CD4-positive, alpha-beta T cell treated with Interleukin-15 for 1 hour (primary cell): ENCODE data around the gene SLC44A3.
A peak's percentile ranks its signal among the peaks of the same experiment; 100 is the strongest.

Experiments
- DNase-seq: peaks from one replicate; pipeline ENCODE4 v3.0.0-alpha.2; 2020

The SLC44A3 gene, protein sequence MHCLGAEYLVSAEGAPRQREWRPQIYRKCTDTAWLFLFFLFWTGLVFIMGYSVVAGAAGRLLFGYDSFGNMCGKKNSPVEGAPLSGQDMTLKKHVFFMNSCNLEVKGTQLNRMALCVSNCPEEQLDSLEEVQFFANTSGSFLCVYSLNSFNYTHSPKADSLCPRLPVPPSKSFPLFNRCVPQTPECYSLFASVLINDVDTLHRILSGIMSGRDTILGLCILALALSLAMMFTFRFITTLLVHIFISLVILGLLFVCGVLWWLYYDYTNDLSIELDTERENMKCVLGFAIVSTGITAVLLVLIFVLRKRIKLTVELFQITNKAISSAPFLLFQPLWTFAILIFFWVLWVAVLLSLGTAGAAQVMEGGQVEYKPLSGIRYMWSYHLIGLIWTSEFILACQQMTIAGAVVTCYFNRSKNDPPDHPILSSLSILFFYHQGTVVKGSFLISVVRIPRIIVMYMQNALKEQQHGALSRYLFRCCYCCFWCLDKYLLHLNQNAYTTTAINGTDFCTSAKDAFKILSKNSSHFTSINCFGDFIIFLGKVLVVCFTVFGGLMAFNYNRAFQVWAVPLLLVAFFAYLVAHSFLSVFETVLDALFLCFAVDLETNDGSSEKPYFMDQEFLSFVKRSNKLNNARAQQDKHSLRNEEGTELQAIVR

DNA sequence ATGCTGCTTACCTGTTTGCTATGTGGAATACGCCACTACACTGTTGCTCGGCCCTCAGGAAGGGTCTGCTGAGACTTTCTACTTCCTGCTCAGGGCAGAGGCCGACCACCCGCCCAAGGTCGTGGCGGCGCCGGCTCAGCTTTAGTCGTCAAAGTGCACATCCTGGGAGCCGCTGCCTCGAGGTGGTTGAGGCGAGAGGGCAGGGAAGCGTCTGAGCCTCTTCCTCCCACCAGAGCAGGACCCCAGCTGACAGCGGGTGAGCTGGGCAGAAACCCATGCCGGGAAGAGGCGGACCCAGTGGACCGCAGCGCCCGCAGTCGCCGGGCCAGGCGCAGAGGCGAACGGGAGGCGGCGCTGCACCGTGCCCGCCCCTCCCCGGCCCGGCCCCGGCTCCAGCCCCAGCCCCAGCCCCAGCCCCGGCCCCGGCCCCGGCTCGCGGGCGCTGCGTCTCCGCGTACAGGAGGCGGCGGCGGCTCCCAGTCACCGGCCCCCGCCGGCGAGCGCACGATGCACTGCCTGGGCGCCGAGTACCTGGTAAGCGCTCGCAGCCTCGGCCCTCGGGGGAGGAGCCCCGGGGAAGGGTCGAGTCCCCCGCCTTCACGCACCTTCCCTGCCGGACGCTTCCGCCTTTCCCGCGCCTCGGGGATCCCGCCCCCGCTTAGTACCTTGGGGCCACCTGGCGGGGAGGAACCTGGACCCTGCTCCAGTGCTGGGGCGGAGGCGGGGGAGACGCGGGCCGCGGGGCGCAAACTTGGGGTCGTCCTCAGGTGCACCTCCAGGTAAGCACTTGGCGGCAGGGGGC, at the start of gene SLC44A3:
SLC44A3 (plus strand) TSS at position 413 of the 802 bp plus-strand sequence; CDS start at position 508, 95 bp downstream.
- no peak for DNase-seq

DNA sequence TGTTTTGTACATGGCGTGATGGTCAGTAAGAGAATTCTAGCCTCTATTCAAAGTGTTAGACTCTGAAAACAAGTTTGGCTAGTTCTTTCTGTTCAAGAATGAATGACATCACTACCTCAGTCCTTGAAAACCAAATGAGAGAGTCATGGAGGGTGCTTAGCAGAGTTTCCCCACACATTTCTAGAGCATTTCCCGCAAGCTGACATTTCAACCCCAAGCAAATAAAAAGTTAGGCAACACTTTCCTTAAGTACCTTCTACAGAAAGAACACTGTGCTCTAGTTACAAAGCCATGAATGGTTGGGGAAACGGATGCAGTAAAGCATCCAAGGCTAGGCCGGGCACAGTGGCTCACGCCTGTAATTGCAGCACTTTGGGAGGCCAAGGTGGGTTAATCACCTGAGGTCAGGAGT, 47.9 kb upstream of the SLC44A3 start:
- no peak for DNase-seq

DNA sequence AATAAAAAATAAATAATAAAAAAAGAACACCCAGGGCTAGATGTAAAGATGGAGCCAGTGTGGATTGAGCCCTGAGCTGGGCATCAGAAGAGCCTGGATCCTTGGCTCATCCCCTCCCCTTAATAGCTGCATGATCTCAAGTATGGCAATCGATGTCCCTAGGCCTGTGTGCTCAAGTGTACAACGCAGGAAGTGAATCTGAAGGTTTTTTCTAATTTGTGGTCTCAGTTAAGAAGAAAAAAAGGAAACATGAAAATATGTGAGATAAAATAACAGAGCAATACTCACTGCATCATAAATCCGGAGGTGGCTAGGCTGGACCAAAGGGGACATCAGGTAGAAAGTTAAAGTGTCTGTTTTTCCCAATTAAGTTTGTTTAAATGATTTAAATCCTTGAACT, 47.3 kb upstream of the SLC44A3 start:
- DNase-seq = no peak

DNA sequence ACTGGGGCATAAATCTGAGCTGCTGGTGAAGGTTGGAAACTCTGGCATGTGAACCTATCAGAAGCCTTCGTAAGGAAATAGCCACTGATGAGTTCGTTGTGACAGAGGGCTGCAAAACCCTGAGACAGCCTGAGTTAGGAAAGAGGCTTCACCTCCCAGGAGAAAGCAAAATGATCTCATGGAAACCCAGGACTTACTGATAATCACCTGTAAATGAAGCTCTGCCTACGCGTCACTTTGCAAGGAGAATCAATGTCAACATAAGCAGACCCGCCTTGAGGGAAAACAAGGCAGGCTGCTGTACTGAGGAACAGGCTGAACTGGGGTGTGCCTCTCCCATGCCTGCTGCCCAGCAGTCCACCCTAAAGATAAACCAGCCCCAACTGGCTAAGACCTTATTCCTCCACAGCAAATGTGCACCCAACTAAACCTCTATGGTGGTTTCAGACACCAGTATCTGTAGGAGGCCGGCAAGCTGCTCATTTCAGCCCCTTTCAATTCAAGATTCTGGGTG, 46.8 kb upstream of the SLC44A3 start:
- no peak for DNase-seq

DNA sequence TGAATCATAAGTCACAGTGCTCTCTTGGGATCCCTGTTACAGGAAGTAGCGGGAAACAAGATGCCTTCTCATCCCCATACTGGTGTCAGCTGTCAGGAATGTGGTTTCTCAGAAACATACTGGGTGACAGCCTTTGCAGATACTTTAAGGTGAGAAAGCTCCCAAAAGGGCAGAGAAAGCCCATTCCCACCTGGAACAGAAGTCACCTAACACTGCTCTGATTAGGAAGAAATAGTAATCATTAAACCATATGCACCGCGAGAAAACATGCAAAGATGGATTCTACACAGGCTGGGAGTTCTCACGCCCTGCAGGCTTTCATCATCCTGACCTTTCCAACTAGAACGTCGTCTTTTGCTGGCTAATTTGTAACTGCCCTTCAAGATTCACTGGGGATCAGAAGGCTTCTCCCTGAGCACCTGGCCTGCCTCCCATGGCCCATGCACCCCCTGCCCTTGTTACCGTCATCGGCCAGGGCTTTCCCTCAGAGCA, 46.2 kb upstream of the SLC44A3 start:
- no peak for DNase-seq

DNA sequence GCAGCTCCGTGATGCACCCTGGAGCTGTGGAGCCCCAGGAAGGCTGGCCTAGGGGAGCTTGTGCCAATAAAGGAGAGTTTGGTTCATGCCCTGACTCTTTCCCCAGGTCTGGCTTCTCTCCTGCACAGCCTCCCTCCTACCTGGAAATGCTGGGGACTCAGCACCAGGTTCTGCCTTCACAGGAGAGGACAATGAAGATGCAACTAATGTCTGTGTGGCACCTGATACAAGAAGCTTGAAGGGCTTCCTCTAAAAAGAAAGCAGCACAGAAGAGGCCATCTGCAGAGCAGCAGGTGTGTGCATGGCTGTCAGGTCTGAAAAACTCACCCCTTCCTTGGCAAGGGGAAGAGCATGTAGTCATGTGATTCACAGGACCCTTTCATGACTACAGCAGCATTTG, 43.7 kb upstream of the SLC44A3 start:
- DNase-seq = no peak

DNA sequence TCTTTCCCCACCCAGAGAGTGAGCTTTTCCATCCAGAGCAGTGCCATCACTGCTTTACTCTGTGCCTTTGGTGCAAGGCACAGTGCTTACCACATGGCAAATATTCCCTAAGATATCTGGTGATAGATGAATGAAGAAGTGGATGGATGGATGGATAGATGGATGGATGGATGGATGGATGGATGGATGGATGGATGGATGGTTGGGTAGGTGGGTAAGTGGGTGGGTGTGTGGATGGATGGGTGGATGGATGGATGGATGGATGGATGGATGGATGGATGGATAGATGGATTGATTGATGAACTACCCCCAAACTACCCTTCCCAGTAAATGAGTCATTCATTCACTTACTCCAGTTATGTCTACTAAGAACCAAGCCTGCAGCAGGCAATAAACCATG, 42.9 kb upstream of the SLC44A3 start:
- no peak for DNase-seq

DNA sequence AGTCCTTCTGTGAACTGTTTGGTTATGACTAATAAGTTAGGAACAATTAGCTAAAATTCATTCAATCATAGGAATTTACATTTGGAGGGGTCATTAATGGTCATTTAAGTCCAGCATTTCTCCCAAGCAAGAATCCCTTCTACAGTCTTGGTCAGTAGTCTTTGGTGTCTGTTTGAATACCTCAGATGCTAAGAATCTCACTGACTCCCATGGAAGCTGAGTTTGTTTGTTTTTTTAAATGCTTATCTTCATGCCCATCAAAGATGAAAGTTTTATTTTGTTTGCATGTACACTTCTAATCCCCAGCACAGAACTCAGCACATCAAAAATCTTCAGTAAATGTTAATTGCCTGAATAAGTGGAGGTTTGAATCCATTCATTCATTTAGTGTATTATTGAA, 41.3 kb upstream of the SLC44A3 start:
- no peak for DNase-seq

DNA sequence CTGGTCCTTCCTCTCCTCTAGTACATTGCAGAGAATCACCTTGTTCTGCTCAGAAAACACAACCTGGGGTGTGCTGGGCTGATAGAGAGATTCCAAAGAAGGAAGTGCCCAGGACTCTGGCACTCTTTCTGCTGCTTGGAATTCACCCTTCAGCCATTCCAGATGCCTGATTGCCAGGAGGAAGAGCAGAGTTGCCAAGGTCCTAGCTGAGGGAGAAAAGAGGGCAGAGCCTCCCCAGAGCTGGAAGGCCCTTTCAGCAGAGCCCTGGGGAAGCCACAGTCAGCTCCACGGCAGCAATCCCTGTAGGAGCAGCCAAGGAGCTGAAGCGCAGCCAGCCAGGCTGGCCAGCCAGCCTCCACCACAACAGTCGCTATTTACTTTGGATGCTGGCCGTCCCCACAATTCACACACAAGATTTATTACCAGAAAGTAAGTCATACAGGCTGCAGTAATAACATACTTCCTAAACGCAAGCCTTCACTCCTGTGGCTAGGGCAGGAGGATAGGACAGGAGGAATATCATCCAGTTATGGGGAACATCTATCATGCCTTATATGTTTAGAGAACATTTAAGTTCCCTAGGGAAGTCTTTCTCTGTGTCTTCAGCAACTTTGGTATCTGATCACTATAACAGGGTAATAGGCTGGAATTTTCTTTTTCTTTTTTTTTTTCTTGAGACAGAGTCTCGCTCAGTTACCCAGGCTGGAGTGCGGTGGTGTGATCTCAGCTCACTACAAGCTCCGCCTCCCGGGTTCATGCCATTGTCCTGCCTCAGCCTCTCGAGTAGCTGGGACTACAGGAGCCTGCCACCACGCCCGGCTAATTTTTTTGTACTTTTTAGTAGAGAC, 36.6 kb upstream of the SLC44A3 start:
- no peak for DNase-seq

DNA sequence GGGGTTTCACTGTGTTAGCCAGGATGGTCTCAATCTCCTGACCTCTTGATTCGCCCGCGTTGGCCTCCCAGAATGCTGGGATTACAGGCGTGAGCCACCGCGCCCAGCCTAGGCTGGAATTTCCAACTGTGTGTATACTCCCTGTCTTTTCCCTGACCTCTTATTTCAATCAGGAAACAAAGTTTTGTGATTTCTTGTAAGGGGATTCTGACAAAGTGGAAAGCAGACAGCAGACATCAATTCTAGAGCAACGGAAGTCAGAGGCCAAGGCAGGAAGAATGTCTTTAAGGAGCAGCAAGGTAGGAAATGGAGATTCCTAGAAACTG, 36.0 kb upstream of the SLC44A3 start:
- no peak for DNase-seq

DNA sequence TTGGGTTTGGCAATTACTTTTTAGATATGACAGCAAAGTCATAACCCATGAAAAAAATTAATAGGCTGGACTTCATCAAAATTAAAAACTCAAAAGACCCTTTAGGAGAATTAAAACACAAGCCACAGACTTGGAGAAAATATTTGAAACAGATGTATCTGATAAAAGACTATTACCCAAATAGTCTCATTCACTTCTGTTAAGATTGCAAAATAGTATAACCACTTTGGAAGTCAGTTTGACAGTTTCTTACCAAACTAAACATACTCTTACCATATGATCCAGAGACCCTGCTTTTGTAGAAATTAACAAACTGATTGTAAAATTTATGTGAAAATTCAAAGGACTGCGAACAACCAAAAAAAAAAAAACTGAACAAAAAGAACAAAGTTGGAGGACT, 32.5 kb upstream of the SLC44A3 start:
- no peak for DNase-seq

DNA sequence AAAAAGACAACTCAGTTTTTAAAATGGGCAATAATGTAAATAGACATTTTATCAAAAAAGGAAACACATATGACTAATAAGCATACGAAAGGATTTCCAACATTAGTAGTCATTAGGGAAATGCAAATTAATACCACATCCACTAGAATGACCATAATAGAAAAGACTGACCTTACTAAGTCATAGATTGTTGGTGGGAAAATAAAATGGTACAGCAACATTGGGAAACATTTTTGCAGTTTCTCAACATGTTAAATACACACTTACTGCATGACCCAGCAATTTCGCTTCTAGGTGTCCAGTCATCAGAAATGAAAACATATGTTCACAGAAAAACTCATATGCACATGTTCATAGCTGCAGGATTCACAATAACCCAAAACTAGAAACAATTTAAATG, 29.9 kb upstream of the SLC44A3 start:
- DNase-seq = no peak

DNA sequence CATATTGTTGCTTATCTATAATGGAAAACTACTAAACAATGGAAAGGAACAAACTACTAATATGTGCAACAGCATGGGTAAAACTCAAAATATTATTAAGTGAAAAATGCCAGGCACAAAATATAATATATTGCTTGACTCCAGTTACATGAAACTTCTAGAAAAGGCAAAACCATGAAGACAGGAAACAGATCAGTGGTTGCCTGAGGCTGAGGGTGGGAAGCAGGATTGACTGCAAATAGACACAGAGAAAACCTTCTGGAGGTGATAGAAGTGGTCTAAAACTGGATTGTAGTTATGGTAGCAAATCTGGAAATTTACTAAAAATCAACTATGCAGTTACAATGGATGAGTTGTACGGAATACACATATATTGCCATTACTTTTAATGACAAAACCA, 29.5 kb upstream of the SLC44A3 start:
- DNase-seq = no peak

DNA sequence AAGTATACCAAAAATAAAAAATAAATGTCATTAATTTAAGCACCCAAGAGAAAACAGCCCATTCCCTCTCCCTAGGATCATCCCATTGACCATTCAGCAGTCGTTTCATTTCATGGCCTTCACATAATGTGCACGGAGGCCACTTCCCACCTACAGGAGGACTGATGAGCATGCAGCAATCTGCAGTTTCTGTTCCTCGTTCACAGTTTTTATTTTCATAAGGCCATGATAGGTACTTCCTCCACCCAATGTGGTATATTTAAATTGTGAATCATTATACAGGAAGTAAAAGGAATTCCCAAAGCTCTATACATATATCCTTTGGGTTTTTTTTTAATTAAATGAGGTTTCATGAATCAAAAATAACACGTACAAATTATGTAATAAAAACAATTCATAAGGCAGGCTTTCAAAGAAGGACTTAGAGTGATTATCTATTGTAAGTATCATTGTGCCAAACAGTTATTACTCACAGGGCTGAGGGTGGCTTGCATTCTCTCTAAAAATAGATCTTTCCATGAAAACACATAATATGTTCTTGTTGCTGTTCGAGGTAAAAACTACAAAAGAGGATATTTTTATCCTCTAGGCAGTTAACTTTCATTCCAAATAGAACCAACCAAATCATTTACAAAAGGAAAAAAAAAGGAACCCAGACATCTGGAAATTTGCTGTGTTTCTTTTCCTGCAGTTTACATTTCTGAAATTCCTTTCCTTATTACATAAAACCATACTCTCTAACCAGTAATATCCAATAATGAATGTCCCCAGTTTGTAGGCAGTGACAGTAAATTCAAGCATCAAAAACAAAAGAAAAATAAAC, 27.5 kb upstream of the SLC44A3 start:
- peak; percentile 43 for DNase-seq

DNA sequence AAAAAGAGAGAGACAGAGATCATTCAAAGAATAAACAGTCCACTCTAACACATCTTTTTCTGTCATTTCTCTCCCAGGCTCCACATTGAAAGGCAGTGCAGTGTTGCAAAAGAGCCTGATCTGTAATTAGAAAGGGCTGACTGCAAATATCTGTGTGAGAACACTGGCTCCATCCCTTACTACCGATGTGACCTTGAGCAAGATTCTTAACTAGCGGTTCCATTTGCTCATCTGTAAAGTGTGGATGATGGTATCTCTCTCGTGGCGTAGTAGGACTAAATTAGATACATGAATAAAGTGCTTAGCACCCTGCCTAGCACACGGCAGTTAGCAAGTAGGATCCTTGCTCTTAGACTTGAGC, 26.9 kb upstream of the SLC44A3 start:
- no peak for DNase-seq

DNA sequence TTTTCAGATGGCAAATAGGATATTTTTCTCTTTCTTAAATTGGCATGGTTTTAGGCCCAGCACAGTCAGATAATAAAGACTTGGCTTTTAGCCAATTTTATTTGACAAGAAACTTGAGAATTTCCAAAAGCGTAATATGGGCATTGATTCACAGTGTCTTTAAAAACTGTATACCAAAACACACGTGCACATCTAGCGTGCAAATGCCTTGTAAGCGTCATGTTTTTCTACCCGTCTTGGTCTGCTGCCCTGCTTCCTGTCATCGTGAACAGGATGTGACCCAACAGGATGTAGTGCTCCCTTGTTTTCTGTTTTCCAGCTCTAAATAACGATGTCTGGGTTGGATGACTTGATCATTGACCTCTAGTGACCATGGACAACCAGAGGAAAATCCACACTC, 24.7 kb upstream of the SLC44A3 start:
- peak; percentile 39 for DNase-seq

DNA sequence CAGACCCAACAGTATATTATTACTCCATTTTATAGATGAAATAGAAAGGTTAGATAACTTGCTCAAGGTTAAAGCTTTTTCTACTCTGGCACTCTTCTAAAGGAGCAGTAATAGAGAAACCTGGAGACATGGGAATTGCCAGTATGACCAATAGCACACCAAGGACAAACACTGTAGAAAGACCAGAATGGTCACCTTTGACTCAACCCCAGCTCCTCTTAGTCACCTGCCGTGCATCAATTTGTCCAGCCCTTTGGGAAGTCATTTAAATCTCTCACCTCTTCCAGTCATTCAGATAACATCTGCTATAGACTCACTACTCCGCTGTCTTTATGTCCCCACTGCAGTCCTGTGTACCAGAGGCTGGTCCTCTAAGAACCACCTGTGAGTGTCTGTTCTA, 23.9 kb upstream of the SLC44A3 start:
- DNase-seq = no peak

DNA sequence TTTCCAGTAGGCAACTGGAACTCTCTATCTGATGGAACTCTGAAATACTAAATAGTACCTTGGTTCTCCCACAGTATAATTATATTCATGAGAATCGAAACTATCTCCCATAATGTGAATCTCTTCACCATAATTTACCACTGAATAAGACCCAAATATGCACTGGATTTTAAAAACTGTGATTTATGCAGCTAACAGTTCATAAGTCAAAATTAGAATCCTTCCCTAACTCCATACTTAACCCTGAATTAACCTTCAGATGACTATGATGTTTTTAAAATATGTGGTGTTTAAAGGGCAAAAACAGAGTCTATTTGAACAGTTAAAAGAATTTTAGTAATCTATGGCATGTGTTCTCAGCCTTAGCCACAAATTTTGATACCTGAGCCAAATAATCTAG, 22.9 kb upstream of the SLC44A3 start:
- DNase-seq = no peak

DNA sequence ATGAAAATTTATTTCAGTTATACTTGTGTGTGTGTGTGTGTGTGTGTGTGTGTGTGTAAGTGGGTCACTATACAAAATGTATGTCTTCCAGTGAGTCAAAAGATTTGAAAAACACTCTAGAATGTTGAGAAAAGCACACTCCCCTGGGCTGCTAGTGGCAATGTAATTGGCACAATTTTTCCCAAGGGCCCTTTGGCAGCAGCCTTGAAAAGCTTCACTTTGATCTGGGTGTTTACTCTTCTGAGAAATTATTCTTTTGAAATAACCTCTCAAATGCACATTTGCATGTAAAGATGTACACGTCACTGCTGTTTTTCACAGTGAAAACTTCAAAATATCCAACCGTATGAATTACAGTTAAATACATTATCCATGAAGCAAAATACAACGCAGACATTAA, 22.1 kb upstream of the SLC44A3 start:
- DNase-seq = no peak

DNA sequence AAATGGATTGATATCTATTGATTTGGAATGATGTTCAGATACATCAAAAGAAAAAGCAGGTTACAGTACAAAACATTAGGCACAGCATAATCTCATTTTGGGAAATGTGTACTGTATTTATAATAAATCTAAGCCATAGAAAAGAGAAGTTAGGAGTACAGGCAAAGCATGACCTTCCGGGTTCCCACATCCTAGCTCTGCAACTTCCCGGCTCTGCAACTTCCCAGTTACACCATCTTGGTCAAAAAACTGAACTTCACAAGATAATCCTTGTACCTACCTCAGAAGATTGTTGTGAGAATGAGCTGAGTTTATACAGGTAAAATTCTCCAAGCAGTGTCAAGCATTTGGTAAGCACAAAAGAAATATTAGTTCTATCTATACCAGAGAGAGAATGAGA, 21.7 kb upstream of the SLC44A3 start:
- no peak for DNase-seq

DNA sequence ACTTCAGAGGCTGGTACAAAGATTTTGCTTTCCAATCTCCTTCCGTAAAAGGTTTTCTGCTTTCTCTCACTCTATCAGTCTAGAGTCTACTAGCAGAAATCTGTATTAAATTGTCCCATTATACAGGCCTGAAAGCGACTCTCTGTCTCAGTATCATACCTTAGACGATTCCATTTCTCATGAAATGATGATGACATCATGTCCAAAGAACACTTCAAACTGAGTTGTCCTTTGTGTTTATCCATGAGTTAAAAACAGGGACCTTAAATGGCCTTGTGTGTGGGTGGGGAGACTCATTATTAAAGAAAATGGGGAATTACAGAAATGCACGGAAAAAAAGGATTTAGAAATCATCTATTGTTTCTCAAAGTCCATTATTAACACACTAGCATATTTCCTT, 21.0 kb upstream of the SLC44A3 start:
- no peak for DNase-seq
